Cardiac muscle cell (in vitro differentiated cells and primary cell): ENCODE measurements around the gene TEDC1. TPM values are rescaled to one million over a fixed set of nuclear protein-coding genes. Genes with fewer than 3 reads are reported as not detected.
"Not testable (repeated sequence)": the region's sequence is repeated elsewhere in the genome, so short reads cannot be mapped to it uniquely, and the experiment has no call there.

Experiments used
- DNase-seq, 2 donors: peaks; one replicate each; pipeline versions ENCODE4 v3.0.0 to v3.0.0-alpha.2; 2010 to 2017; ENCODE audit warnings: low read depth in 1 of 2, low spot score in 1 of 2
- H3K27ac ChIP-seq: fragments of 200-600 bp; sonication (generic); 2 replicates; pipeline ENCODE4 v1.5.1; 2016
- H3K27me3 ChIP-seq: fragments of 200-600 bp; sonication (generic); 2 replicates; pipeline ENCODE4 v1.6.0; 2016; ENCODE audit warnings: control low read depth
- H3K36me3 ChIP-seq: fragments of 200-600 bp; sonication (generic); 2 replicates; pipeline ENCODE4 v1.5.1; 2016; ENCODE audit warnings: control low read depth
- H3K4me1 ChIP-seq: fragments of 200-600 bp; sonication (generic); 2 replicates; pipeline ENCODE4 v1.8.1; 2017; ENCODE audit warnings: low read depth, mild to moderate bottlenecking, mixed run types
- H3K4me3 ChIP-seq: fragments of 200-600 bp; sonication (generic); 2 replicates; pipeline ENCODE4 v1.5.1; 2016; ENCODE audit warnings: mild to moderate bottlenecking
- H3K9me3 ChIP-seq: fragments of 200-600 bp; sonication (generic); 2 replicates; pipeline ENCODE4 v1.5.1; 2017; ENCODE audit warnings: low read depth, mild to moderate bottlenecking, control low read depth
- CTCF ChIP-seq: IDR thresholded peaks from 2 replicates; pipeline ENCODE4 v1.5.1; 2012; ENCODE audit warnings: low read depth, mild to moderate bottlenecking, low read length
- polyA plus RNA-seq: library from polyadenylated mRNA; unstranded; fragments of >200 nt; fragmentation: Nextera tagmentation; extraction: Ambion mirVana; gene quantifications from 2 replicates; pipeline ENCODE4 v1.2.1, GENCODE V29; 2016
- total RNA-seq: library from RNA; depleted of rRNA; stranded (reverse); fragments of >200 nt; gene quantifications from 2 replicates; pipeline ENCODE4 v1.2.3, GENCODE V29; 2016

TEDC1 gene
- total and polyA plus RNA-seq, 2 experiments from 2014 or later = 27.4 to 33.0 TPM

GRCh38 chr14:105536691-105537579, 45.9 kb downstream of the TEDC1 start:
- Histone ChIP-seq H3K4me3 (no peak overlapping the region), H3K27me3 (no peaks in the 10 kb centered on the region), H3K27ac (no peak overlapping the region), H3K36me3 (no peaks in the 10 kb centered on the region), H3K9me3 (no peaks in the 10 kb centered on the region), H3K4me1 (no peaks in the 10 kb centered on the region)
- no peak for TF ChIP-seq CTCF
- no peak for DNase-seq

GRCh38 chr14:105537580-105538474, 46.8 kb downstream of the TEDC1 start:
- Histone ChIP-seq H3K36me3 (no peaks in the 10 kb centered on the region), H3K27ac (no peak overlapping the region), H3K9me3 (no peaks in the 10 kb centered on the region), H3K4me1 (no peaks in the 10 kb centered on the region), H3K4me3 (no peak overlapping the region), H3K27me3 (no peaks in the 10 kb centered on the region)
- DNase-seq = peak in 1 of 2 donors; percentile 19
- peak; percentile 91 for TF ChIP-seq CTCF

GRCh38 chr14:105538481-105539049, 47.5 kb downstream of the TEDC1 start:
- H3K9me3 ChIP-seq = no peaks in the 10 kb centered on the region
- no peaks in the 10 kb centered on the region for H3K27me3 ChIP-seq
- DNase-seq = no peak
- H3K4me3 ChIP-seq = no peak overlapping the region
- H3K4me1 ChIP-seq = no peaks in the 10 kb centered on the region
- no peaks in the 10 kb centered on the region for H3K36me3 ChIP-seq
- no peak for TF ChIP-seq CTCF
- no peak overlapping the region for H3K27ac ChIP-seq

- DNase-seq = no peak
- Histone ChIP-seq H3K36me3 (no peaks in the 10 kb centered on the region), H3K4me3 (no peak overlapping the region), H3K27ac (no peak overlapping the region), H3K27me3 (no peaks in the 10 kb centered on the region), H3K9me3 (no peaks in the 10 kb centered on the region), H3K4me1 (no peaks in the 10 kb centered on the region)
- no peak for TF ChIP-seq CTCF
Observed at GRCh38 chr14:105540811-105541210, 49.8 kb downstream of the TEDC1 start.

GRCh38 chr14:105541218-105541875, 50.3 kb downstream of the TEDC1 start:
- H3K4me3 ChIP-seq = no peak overlapping the region
- H3K9me3 ChIP-seq = no peaks in the 10 kb centered on the region
- no peak for DNase-seq
- no peak for TF ChIP-seq CTCF
- H3K27me3 ChIP-seq = no peaks in the 10 kb centered on the region
- H3K27ac ChIP-seq = no peak overlapping the region
- no peaks in the 10 kb centered on the region for H3K36me3 ChIP-seq
- no peaks in the 10 kb centered on the region for H3K4me1 ChIP-seq

GRCh38 chr14:105545676-105546075, 54.6 kb downstream of the TEDC1 start:
- not testable (repeated sequence) for DNase-seq, H3K27ac ChIP-seq, H3K27me3 ChIP-seq, H3K4me3 ChIP-seq, H3K4me1 ChIP-seq, H3K36me3 ChIP-seq, H3K9me3 ChIP-seq

GRCh38 chr14:105546410-105546809, 55.4 kb downstream of the TEDC1 start:
- not testable (repeated sequence) for DNase-seq, H3K36me3 ChIP-seq, H3K27me3 ChIP-seq, H3K4me1 ChIP-seq, H3K9me3 ChIP-seq, H3K27ac ChIP-seq, H3K4me3 ChIP-seq

- H3K4me1 ChIP-seq, H3K27ac ChIP-seq, H3K9me3 ChIP-seq, H3K27me3 ChIP-seq, H3K36me3 ChIP-seq, DNase-seq, H3K4me3 ChIP-seq: not testable (repeated sequence)
Observed at GRCh38 chr14:105547072-105547471, 56.0 kb downstream of the TEDC1 start.
